ENCODE measurements around the gene SCARB1.

The SCARB1 gene

DNA sequence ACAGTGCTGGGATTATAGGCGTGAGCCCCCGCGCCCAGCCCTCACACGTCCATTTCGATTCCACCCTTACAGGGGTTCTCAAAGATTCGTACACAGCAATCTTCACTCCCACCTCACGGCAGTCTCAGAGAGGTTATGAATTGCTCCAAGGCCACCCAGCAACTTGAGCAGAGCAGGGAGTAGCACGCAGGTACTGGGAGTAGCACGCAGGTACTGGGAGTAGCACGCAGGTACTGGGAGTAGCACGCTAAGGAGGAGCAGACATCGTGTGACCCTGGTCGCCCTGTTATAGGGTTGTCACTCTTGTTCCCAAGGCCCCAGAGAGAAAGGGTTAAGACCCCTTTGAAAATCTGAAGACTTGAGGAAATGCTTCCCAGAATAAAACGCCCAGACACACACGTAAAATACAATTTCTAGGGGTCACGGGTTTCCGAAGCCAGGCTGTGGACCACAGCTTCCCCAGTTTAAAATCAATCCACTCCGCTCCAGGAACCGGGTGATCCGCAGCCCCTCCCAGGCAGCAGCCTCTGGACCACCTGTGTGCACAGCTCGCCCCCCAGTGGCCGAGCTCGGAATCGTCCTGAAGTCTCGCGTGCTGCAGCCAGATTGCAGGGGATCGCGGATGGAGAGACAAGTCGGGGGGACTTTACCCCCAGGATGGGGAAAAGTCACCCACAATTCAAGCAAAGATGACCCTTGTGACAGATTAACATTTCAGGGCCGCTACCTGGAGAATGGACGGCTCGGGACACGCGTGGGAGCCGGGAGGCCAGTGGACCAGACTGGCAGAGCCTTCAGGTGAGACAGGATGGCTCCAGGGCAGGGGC is 92.0 kb downstream of the SCARB1 start:
- TF ChIP-seq, protein P1, sequence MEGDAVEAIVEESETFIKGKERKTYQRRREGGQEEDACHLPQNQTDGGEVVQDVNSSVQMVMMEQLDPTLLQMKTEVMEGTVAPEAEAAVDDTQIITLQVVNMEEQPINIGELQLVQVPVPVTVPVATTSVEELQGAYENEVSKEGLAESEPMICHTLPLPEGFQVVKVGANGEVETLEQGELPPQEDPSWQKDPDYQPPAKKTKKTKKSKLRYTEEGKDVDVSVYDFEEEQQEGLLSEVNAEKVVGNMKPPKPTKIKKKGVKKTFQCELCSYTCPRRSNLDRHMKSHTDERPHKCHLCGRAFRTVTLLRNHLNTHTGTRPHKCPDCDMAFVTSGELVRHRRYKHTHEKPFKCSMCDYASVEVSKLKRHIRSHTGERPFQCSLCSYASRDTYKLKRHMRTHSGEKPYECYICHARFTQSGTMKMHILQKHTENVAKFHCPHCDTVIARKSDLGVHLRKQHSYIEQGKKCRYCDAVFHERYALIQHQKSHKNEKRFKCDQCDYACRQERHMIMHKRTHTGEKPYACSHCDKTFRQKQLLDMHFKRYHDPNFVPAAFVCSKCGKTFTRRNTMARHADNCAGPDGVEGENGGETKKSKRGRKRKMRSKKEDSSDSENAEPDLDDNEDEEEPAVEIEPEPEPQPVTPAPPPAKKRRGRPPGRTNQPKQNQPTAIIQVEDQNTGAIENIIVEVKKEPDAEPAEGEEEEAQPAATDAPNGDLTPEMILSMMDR (conservative IDR thresholded peaks at IDR 0.05; ENCODE audit: low read depth, low read length), result peak; percentile 93
- no peak overlapping the region for H3K4me3 ChIP-seq (ENCODE audit: low read depth, low read length)
- DNase-seq (ENCODE audit: low read depth), result peak; percentile 80

- TF ChIP-seq, protein P1 (conservative IDR thresholded peaks at IDR 0.05; ENCODE audit: low read depth, low read length), result no peak
- H3K4me3 ChIP-seq (ENCODE audit: low read depth, low read length), result no peak overlapping the region
- no peak for DNase-seq (ENCODE audit: low read depth)
These were observed 92.9 kb downstream of the SCARB1 start for GRCh38 chr12:124770728-124771127.

GRCh38 chr12:124769881-124770512 is 93.7 kb downstream of the SCARB1 start:
- DNase-seq (ENCODE audit: low read depth), result no peak
- no peak overlapping the region for H3K4me3 ChIP-seq (ENCODE audit: low read depth, low read length)
- TF ChIP-seq, protein P1 (conservative IDR thresholded peaks at IDR 0.05; ENCODE audit: low read depth, low read length), result no peak

DNA sequence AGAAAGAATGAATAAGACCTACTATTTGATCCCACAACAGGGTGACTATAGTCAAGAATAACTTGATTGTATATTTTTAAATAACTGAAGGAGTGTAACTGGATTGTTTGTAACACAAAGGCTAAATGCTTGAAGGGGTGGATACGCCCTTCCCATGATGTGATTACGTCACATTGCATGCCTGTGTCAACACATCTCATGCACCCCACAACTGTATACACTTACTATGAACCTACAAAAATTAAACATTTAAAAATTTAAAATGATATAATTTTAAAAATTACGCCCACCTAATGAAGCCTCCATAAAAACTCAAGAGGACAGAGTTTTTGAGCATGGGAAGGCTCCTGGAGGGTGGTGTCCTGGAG is 94.5 kb downstream of the SCARB1 start:
- DNase-seq (ENCODE audit: low read depth), result peak; percentile 52
- TF ChIP-seq, protein P1 (conservative IDR thresholded peaks at IDR 0.05; ENCODE audit: low read depth, low read length), result no peak

DNA sequence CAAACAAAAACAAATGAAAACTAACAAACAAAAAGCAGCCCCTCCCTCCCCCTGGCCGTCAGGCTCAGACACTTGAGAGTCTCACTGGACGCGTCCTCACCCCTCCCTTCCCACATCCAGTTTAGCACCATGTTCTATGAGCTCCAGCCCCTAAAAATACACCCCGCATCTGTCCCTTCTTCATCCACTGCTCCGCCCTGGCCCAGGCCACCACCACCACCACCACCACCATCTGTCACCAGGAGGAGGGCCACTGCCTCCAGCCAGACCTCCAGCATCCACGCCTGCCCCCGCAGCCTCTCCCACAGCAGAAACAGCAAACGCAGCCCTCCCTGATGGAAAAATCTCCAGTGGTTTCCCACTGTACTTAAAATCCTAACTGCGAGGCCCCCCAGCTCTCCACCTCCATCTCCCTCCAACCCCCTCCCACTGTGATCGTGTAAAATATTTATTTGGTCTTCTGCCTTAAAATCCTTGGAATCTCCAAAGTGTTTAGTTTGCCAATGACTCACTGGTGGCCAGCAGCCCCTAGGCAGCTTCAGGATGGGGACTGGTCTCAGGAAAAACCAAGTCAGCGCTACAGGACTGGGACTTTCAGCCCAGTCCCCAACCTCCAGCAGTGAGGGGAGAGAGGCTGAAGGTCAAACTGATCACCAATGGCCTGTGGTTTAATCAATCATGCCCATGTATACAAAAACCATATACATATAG is 95.1 kb downstream of the SCARB1 start:
- DNase-seq (ENCODE audit: low read depth), result no peak
- no peak overlapping the region for H3K4me3 ChIP-seq (ENCODE audit: low read depth, low read length)
- TF ChIP-seq, protein P1 (conservative IDR thresholded peaks at IDR 0.05; ENCODE audit: low read depth, low read length), result no peak

More for the DNA sequence above, 94.5 kb downstream of the SCARB1 start:
- H3K4me3 ChIP-seq (ENCODE audit: low read depth, low read length), result no peak overlapping the region

DNA sequence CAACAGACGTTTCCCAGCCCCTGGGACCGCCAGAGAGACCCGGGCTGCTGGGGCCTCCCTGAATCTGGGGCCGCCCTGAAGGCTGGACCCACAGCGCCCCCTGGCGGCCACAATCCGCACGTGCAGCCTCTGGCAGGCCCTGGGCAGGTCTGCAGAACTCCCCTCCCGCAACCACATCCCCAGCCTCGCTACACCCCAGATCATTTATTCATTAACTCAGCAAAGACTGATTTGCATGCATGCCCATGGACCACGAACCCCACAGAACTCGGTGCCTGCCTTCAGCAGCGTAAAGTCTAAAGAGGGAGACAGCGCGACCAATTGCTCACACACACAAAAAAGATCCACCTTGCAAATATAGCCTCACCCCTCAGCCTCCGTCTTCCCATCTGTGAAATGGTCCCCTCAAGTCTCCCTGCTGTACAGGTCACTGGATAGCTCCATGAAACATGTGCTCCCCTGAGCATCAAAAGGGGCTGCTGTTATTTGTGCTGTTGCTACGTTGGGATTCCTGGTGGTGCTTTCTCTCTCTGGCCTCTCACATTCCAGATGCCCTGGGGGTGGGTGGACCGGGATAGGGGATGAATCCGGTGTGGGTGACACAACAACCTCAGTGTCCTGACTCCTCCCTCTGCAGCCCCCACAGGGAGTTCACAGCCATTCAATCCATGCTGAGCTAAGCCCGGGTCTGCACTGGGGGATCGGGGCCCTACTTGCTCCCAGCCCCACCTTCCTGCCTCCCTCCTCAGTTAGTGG is 96.4 kb downstream of the SCARB1 start:
- TF ChIP-seq, protein P1 (conservative IDR thresholded peaks at IDR 0.05; ENCODE audit: low read depth, low read length), result peak; percentile 89
- no peak overlapping the region for H3K4me3 ChIP-seq (ENCODE audit: low read depth, low read length)
- peak; percentile 74 for DNase-seq (ENCODE audit: low read depth)
